Peyer's patch (tissue), 4 donors: ENCODE results near the gene ESR2.

ENCODE experiments used
- POLR2A ChIP-seq, 2 donors: fragments of 450-650 bp; IDR thresholded peaks; one replicate each; pipeline ENCODE4 v1.5.1; 2017; ENCODE audit warnings: antibody characterized with exemption in 2 of 2, mild to moderate bottlenecking in 2 of 2, moderate library complexity in 2 of 2
- TF ChIP-seq, protein P1 (sequence below), 6 experiments: fragments of 450-650 bp in 4 of 6; fragments of 200-600 bp in 2 of 6; sonication (generic) in 1 of 6; IDR thresholded peaks; one replicate each; pipeline ENCODE4 v1.5.1; 2017 to 2019; ENCODE audit warnings: antibody characterized with exemption in 6 of 6, mild to moderate bottlenecking in 3 of 6, moderate library complexity in 1 of 6

DNA sequence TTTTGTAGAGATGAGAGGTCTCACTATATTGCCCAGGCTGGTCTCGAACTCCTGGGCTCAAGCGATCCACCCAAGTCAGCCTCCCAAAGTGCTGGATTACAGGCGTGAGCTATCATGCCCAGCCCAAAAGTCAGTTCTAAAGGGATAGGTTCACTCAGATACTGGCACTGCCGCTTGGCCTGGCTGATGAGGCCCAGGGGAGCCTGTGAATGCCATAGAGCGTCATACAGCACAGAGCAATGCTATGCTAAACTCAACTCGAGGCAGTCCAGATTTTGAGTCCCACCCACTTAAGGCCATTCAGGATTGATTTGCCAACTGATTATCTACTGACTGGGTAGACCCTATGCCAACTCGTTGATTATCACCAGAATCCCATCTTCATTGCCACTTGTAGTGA is 179.4 kb downstream of the ESR2 start:
- TF ChIP-seq, protein P1, sequence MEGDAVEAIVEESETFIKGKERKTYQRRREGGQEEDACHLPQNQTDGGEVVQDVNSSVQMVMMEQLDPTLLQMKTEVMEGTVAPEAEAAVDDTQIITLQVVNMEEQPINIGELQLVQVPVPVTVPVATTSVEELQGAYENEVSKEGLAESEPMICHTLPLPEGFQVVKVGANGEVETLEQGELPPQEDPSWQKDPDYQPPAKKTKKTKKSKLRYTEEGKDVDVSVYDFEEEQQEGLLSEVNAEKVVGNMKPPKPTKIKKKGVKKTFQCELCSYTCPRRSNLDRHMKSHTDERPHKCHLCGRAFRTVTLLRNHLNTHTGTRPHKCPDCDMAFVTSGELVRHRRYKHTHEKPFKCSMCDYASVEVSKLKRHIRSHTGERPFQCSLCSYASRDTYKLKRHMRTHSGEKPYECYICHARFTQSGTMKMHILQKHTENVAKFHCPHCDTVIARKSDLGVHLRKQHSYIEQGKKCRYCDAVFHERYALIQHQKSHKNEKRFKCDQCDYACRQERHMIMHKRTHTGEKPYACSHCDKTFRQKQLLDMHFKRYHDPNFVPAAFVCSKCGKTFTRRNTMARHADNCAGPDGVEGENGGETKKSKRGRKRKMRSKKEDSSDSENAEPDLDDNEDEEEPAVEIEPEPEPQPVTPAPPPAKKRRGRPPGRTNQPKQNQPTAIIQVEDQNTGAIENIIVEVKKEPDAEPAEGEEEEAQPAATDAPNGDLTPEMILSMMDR (IDR thresholded peaks at IDR 0.05): no peak
- TF ChIP-seq POLR2A (IDR thresholded peaks at IDR 0.05): no peak
